Hepatocyte (in vitro differentiated cells): ENCODE measurements around the gene MAST4. TPM values are rescaled to one million over a fixed set of nuclear protein-coding genes. Genes with fewer than 3 reads are reported as not detected.

ENCODE experiments used
- DNase-seq: peaks from one replicate; pipeline ENCODE4 v3.0.0-alpha.2; 2016; ENCODE audit warnings: low spot score
- H2AFZ ChIP-seq: fragments of 200-600 bp; sonication (generic); 2 replicates; pipeline ENCODE4 v1.6.0; 2016; ENCODE audit warnings: antibody characterized with exemption, mild to moderate bottlenecking
- H3K27ac ChIP-seq: fragments of 200-600 bp; sonication (generic); 2 replicates; pipeline ENCODE4 v1.5.1; 2016; ENCODE audit warnings: mild to moderate bottlenecking
- H3K27me3 ChIP-seq: fragments of 200-600 bp; sonication (generic); 2 replicates; pipeline ENCODE4 v1.6.1; 2016
- H3K36me3 ChIP-seq: fragments of 200-600 bp; sonication (generic); replicated peaks from 2 replicates; pipeline ENCODE4 v1.5.1; 2016; ENCODE audit warnings: low read depth; ENCODE audit not compliant: insufficient read depth
- H3K4me1 ChIP-seq: fragments of 200-600 bp; sonication (generic); 2 replicates; pipeline ENCODE4 v1.5.1; 2016; ENCODE audit warnings: mild to moderate bottlenecking, moderate library complexity; ENCODE audit not compliant: insufficient read depth
- H3K4me2 ChIP-seq: fragments of 200-600 bp; sonication (generic); 2 replicates; pipeline ENCODE4 v1.6.0; 2016
- H3K4me3 ChIP-seq: fragments of 200-600 bp; sonication (generic); 2 replicates; pipeline ENCODE4 v1.5.1; 2016; ENCODE audit warnings: mild to moderate bottlenecking
- H3K79me2 ChIP-seq: fragments of 200-600 bp; sonication (generic); 2 replicates; pipeline ENCODE4 v1.6.0; 2017; ENCODE audit warnings: mild to moderate bottlenecking
- H3K9me2 ChIP-seq: fragments of 200-600 bp; sonication (generic); replicated peaks from 2 replicates; pipeline ENCODE4 v1.6.0; 2017; ENCODE audit warnings: mild to moderate bottlenecking; ENCODE audit not compliant: insufficient read depth
- H3K9me3 ChIP-seq: fragments of 200-600 bp; sonication (generic); 2 replicates; pipeline ENCODE4 v1.5.1; 2016; ENCODE audit warnings: low read depth, mild to moderate bottlenecking
- H4K20me1 ChIP-seq: fragments of 200-600 bp; sonication (generic); 2 replicates; pipeline ENCODE4 v1.6.0; 2016; ENCODE audit warnings: mild to moderate bottlenecking; ENCODE audit not compliant: insufficient read depth, poor library complexity, severe bottlenecking
- CTCF ChIP-seq: fragments of 200-600 bp; sonication (generic); IDR thresholded peaks from 2 replicates; pipeline ENCODE4 v1.5.1; 2016; ENCODE audit warnings: antibody characterized with exemption, mild to moderate bottlenecking; ENCODE audit not compliant: poor library complexity
- EZH2 ChIP-seq: fragments of 200-600 bp; sonication (generic); IDR thresholded peaks from 2 replicates; pipeline ENCODE4 v1.6.1; 2016; ENCODE audit warnings: antibody characterized with exemption, mild to moderate bottlenecking, borderline replicate concordance
- EZH2phosphoT487 ChIP-seq: fragments of 200-600 bp; sonication (generic); IDR thresholded peaks from one replicate; pipeline ENCODE4 v1.6.1; 2018; ENCODE audit warnings: antibody characterized with exemption, mild to moderate bottlenecking, low read depth, moderate library complexity; ENCODE audit not compliant: unreplicated experiment, severe bottlenecking
- WGBS: methylation state at CpG from one replicate; pipeline ENCODE4 v1.1.6; 2016; ENCODE audit warnings: low lambda C conversion rate; ENCODE audit errors: missing lambda C conversion rate; 5-methylcytosine and 5-hydroxymethylcytosine counted together
- polyA plus RNA-seq: library from polyadenylated mRNA; unstranded; fragments of >200 nt; fragmentation: Nextera tagmentation; extraction: Ambion mirVana; gene quantifications from 2 replicates; pipeline ENCODE4 v1.2.1, GENCODE V29; 2016
- total RNA-seq: library from RNA; depleted of rRNA; stranded (reverse); fragments of >200 nt; gene quantifications from 2 replicates; pipeline ENCODE4 v1.2.3, GENCODE V29; 2014

The MAST4 gene
- total and polyA plus RNA-seq, 2 experiments from 2014 or later = 11.7 to 13.2 TPM

GRCh38 chr5:66830636-66831035, 234.4 kb downstream of the MAST4 start:
- H3K4me2 ChIP-seq = no peak overlapping the region
- WGBS = 60% methylated on average over 1 of the region's 1 CpG
- TF ChIP-seq CTCF (peak; percentile 11), EZH2phosphoT487 (no peak)
- H3K79me2 ChIP-seq = no peaks in the 10 kb centered on the region
- H3K4me1 ChIP-seq = no peaks in the 10 kb centered on the region
- no peaks in the 10 kb centered on the region for H4K20me1 ChIP-seq
- no peak overlapping the region for H2AFZ ChIP-seq
- H3K27ac ChIP-seq = no peak overlapping the region
- H3K9me2 ChIP-seq = no peaks in the 10 kb centered on the region
- DNase-seq = no peak
- no peak overlapping the region for H3K4me3 ChIP-seq
- peaks cover 10% of the 10 kb centered on the region for H3K27me3 ChIP-seq
- H3K36me3 ChIP-seq = no peaks in the 10 kb centered on the region
- H3K9me3 ChIP-seq = no peaks in the 10 kb centered on the region

GRCh38 chr5:66839636-66840185, 243.5 kb downstream of the MAST4 start:
- no peaks in the 10 kb centered on the region for H3K9me3 ChIP-seq
- H4K20me1 ChIP-seq = no peaks in the 10 kb centered on the region
- 92% methylated on average over 3 of the region's 3 CpGs for WGBS
- H3K36me3 ChIP-seq = no peaks in the 10 kb centered on the region
- no peak for TF ChIP-seq EZH2
- no peak for TF ChIP-seq CTCF
- no peak for TF ChIP-seq EZH2phosphoT487
- H3K4me1 ChIP-seq = no peaks in the 10 kb centered on the region
- no peak overlapping the region for H2AFZ ChIP-seq
- no peaks in the 10 kb centered on the region for H3K27me3 ChIP-seq
- no peak for DNase-seq
- no peak overlapping the region for H3K4me3 ChIP-seq
- H3K27ac ChIP-seq = no peak overlapping the region
- H3K4me2 ChIP-seq = no peak overlapping the region
- no peaks in the 10 kb centered on the region for H3K9me2 ChIP-seq
- no peaks in the 10 kb centered on the region for H3K79me2 ChIP-seq

GRCh38 chr5:66840511-66841013, 244.4 kb downstream of the MAST4 start:
- no peak overlapping the region for H3K4me3 ChIP-seq
- no peaks in the 10 kb centered on the region for H3K36me3 ChIP-seq
- no peak for TF ChIP-seq EZH2
- no peak for TF ChIP-seq CTCF
- no peak for TF ChIP-seq EZH2phosphoT487
- no peaks in the 10 kb centered on the region for H3K27me3 ChIP-seq
- no peaks in the 10 kb centered on the region for H3K9me2 ChIP-seq
- H2AFZ ChIP-seq = no peak overlapping the region
- H3K79me2 ChIP-seq = no peaks in the 10 kb centered on the region
- WGBS = 93% methylated on average over 2 of the region's 2 CpGs
- H3K9me3 ChIP-seq = no peaks in the 10 kb centered on the region
- H4K20me1 ChIP-seq = no peaks in the 10 kb centered on the region
- no peak overlapping the region for H3K4me2 ChIP-seq
- DNase-seq = no peak
- peak overlapping the region; percentile 12 for H3K27ac ChIP-seq
- no peaks in the 10 kb centered on the region for H3K4me1 ChIP-seq

GRCh38 chr5:66841264-66841663, 245.1 kb downstream of the MAST4 start:
- H3K27ac ChIP-seq = peak overlapping the region; percentile 12
- 84% methylated on average over 1 of the region's 1 CpG for WGBS

More at GRCh38 chr5:66841264-66841663, 245.1 kb downstream of the MAST4 start:
- no peak for DNase-seq
- H3K27me3 ChIP-seq = no peaks in the 10 kb centered on the region
- H3K79me2 ChIP-seq = no peaks in the 10 kb centered on the region
- H3K9me2 ChIP-seq = no peaks in the 10 kb centered on the region
- no peak overlapping the region for H2AFZ ChIP-seq
- H3K9me3 ChIP-seq = no peaks in the 10 kb centered on the region
- H4K20me1 ChIP-seq = no peaks in the 10 kb centered on the region
- H3K4me3 ChIP-seq = no peak overlapping the region
- H3K36me3 ChIP-seq = no peaks in the 10 kb centered on the region
- no peaks in the 10 kb centered on the region for H3K4me1 ChIP-seq
- TF ChIP-seq EZH2 (no peak), EZH2phosphoT487 (no peak), CTCF (no peak)
- no peak overlapping the region for H3K4me2 ChIP-seq
